NCI-H82 treated with DMSO at 0.1 percent for 48 hours (cell line): ENCODE data around the gene CAMK1G.
A peak's percentile ranks its signal among the peaks of the same experiment; 100 is the strongest.

ENCODE experiments used
- DNase-seq: peaks from one replicate; lab custom pipeline; 2025; ENCODE audit not compliant: unreplicated experiment; lab: John Stamatoyannopoulos, UW

Gene CAMK1G

GRCh38 chr1:209583408-209583807 lies at the start of gene CAMK1G:
TSS of gene CAMK1G (plus strand) at chr1:209583714. CDS start at chr1:209594984, 11,270 bp downstream.
- DNase-seq = peak; percentile 77

- DNase-seq = no peak
Measured at GRCh38 chr1:209534496-209535250, 48.8 kb upstream of the CAMK1G start.

GRCh38 chr1:209536843-209537242 lies 46.7 kb upstream of the CAMK1G start:
- no peak for DNase-seq

GRCh38 chr1:209537336-209538114 lies 46.0 kb upstream of the CAMK1G start:
- no peak for DNase-seq

GRCh38 chr1:209539576-209539975 lies 43.9 kb upstream of the CAMK1G start:
- DNase-seq = no peak

- DNase-seq = no peak
Measured at GRCh38 chr1:209542585-209542984, 40.9 kb upstream of the CAMK1G start.

GRCh38 chr1:209544098-209544497 lies 39.4 kb upstream of the CAMK1G start:
- DNase-seq = no peak

GRCh38 chr1:209545423-209545822 lies 38.1 kb upstream of the CAMK1G start:
- DNase-seq = no peak

GRCh38 chr1:209546390-209547085 lies 37.0 kb upstream of the CAMK1G start:
- no peak for DNase-seq

GRCh38 chr1:209547626-209548025 lies 35.9 kb upstream of the CAMK1G start:
- DNase-seq = no peak

GRCh38 chr1:209549443-209550205 lies 33.9 kb upstream of the CAMK1G start:
- DNase-seq = no peak

GRCh38 chr1:209550519-209550918 lies 33.0 kb upstream of the CAMK1G start:
- no peak for DNase-seq

GRCh38 chr1:209552406-209553264 lies 30.9 kb upstream of the CAMK1G start:
- no peak for DNase-seq

- DNase-seq = no peak
Measured at GRCh38 chr1:209554761-209555611, 28.5 kb upstream of the CAMK1G start.

- DNase-seq = no peak
Measured at GRCh38 chr1:209556162-209556690, 27.3 kb upstream of the CAMK1G start.

GRCh38 chr1:209557221-209557620 lies 26.3 kb upstream of the CAMK1G start:
- no peak for DNase-seq

GRCh38 chr1:209560529-209560928 lies 23.0 kb upstream of the CAMK1G start:
- DNase-seq = no peak

GRCh38 chr1:209560952-209561351 lies 22.6 kb upstream of the CAMK1G start:
- peak; percentile 63 for DNase-seq

- DNase-seq = peak; percentile 88
Measured at GRCh38 chr1:209561532-209561931, 22.0 kb upstream of the CAMK1G start.
